Small intestine (tissue), 7 donors: ENCODE data around the gene PLCB3. TPM values are rescaled to one million over a fixed set of nuclear protein-coding genes. Genes with fewer than 3 reads are reported as not detected.

ENCODE experiments used
- DNase-seq, 2 donors: peaks; one replicate each; pipeline versions ENCODE4 v3.0.0 to v3.0.0-alpha.2; 2013
- FAIRE-seq: peaks from 2 replicates; lab custom pipeline; 2012; peaks lifted over from hg19 to GRCh38; lab: Jason Lieb, UNC
- H3K27ac ChIP-seq, 3 donors: one replicate each; pipeline ENCODE4 v1.5.1; 2013; ENCODE audit warnings: low read length in 2 of 3, mild to moderate bottlenecking in 2 of 3, control low read depth in 1 of 3, inconsistent platforms in 1 of 3, low read depth in 1 of 3, moderate library complexity in 1 of 3
- H3K27me3 ChIP-seq, 3 donors: one replicate each; pipeline ENCODE4 v1.6.1; 2013; ENCODE audit warnings: low read length in 3 of 3, inconsistent platforms in 1 of 3; ENCODE audit not compliant: control insufficient read depth in 3 of 3, insufficient read depth in 3 of 3
- H3K36me3 ChIP-seq, 3 donors: one replicate each; pipeline ENCODE4 v1.6.1; 2013; ENCODE audit warnings: low read length in 3 of 3, inconsistent platforms in 1 of 3, low read depth in 1 of 3, mild to moderate bottlenecking in 1 of 3, moderate library complexity in 1 of 3; ENCODE audit not compliant: control insufficient read depth in 3 of 3, insufficient read depth in 2 of 3
- H3K4me1 ChIP-seq, 3 donors: one replicate each; pipeline ENCODE4 v1.6.1; 2013; ENCODE audit warnings: low read length in 2 of 3, inconsistent platforms in 1 of 3, low read depth in 1 of 3, mild to moderate bottlenecking in 1 of 3, moderate library complexity in 1 of 3; ENCODE audit not compliant: control insufficient read depth in 3 of 3, insufficient read depth in 2 of 3
- H3K4me3 ChIP-seq, 3 donors: one replicate each; pipeline ENCODE4 v1.5.1; 2013; ENCODE audit warnings: low read length in 3 of 3, control low read depth in 1 of 3, inconsistent platforms in 1 of 3, low read depth in 1 of 3, mild to moderate bottlenecking in 1 of 3, moderate library complexity in 1 of 3
- H3K9me3 ChIP-seq, 2 donors: one replicate each; pipeline ENCODE4 v1.6.1; 2013; ENCODE audit warnings: low read depth in 1 of 2, low read length in 1 of 2; ENCODE audit not compliant: control insufficient read depth in 2 of 2, insufficient read depth in 1 of 2
- WGBS, 3 donors: extraction: QIAGEN DNeasy Blood & Tissue Kit; methylation state at CpG; one replicate each; pipeline ENCODE4 v1.1.7; 2013; 5-methylcytosine and 5-hydroxymethylcytosine counted together
- polyA plus RNA-seq, 4 donors: library from polyadenylated mRNA; stranded (reverse) in 3 of 4; unstranded in 1 of 4; fragments of 200-250 nt in 3 of 4; fragments of 120-200 nt in 1 of 4; gene quantifications; one replicate each; pipeline versions ENCODE4 v1.2.1 to v1.2.3, GENCODE V29; 2013
- donor health status: healthy with polysubstance abuse.
- donor health status: control.
- donor health status: control.
- donor health status: Bipolar disorder and iron deficiency.
- donor health status: healthy.

PLCB3 gene
- polyA plus RNA-seq, 4 donors, result 108 to 191 (median 125) TPM

DNA sequence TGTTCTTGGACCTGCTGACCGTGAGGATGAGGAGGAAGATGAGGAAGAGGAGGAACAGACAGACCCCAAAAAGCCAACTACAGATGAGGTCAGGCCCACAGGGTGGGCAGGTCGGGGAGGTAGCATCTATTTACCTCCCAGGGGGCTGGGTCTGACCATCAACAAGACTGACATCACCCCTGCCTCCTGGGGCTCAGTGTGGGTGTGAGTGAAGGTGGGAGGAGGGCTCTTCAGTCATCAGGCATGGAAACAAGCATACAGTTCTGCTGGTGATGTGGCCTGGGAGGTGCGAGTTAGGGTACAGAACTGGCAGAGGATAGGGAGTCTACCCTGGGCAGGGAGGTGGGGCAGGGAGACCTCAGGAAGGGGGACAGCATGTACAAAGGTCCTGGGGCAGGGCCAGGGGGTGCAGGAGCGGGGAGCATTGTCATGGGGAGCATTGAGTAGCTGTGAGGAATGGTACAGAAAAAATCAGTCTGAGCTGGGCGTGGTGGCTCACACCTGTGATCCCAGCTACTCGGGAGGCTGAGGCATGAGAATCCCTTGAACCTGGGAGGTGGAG lies 8.9 kb downstream of the PLCB3 start:
- WGBS, 3 donors, result 85 to 89% (median 86%) methylated on average over 6 of the region's 6 CpGs
- no peak for FAIRE-seq
- peaks cover 30 to 97% (median 66%) of the 10 kb centered on the region in 3 donors for H3K36me3 ChIP-seq

DNA sequence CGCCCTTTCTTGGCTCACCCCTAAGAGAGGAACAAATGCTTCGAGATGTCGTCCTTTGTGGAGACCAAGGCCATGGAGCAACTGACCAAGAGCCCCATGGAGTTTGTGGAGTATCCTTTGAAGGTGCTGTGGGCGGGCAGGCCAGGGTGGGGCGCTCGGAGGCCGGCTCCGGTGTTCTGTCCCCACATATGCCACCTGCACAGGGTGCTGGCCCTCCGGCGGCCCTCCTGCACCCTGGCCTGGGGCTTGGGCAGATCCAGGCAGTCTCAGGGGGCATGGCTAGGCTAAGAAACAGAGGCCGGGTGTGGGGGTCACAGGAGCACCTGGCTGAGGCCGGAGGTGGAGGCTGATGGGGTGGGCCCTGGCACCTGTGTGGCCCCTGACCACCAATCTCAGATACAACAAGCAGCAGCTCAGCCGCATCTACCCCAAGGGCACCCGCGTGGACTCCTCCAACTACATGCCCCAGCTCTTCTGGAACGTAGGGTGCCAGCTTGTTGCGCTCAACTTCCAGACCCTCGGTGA lies 10.3 kb downstream of the PLCB3 start:
- Histone ChIP-seq H3K4me3 (no peak overlapping the region), H3K27me3 (no peaks in the 10 kb centered on the region), H3K9me3 (no peaks in the 10 kb centered on the region), H3K27ac (no peak overlapping the region), H3K36me3 (peaks cover 29 to 97% (median 68%) of the 10 kb centered on the region in 3 donors), H3K4me1 (no peaks in the 10 kb centered on the region)
- FAIRE-seq (no peak), DNase-seq (no peak)
- WGBS, 3 donors, result 89 to 94% (median 92%) methylated on average over 17 to 18 of the region's 18 CpGs

More for the DNA sequence above, 8.9 kb downstream of the PLCB3 start:
- H3K9me3 ChIP-seq, result no peaks in the 10 kb centered on the region
- H3K27ac ChIP-seq, result no peak overlapping the region
- no peak overlapping the region for H3K4me3 ChIP-seq
- no peaks in the 10 kb centered on the region for H3K4me1 ChIP-seq
- DNase-seq, result no peak
- no peaks in the 10 kb centered on the region for H3K27me3 ChIP-seq

GRCh38 chr11:64262271-64263002 lies 11.1 kb downstream of the PLCB3 start:
- WGBS, 3 donors, result 90 to 93% (median 92%) methylated on average over 42 of the region's 42 CpGs
- FAIRE-seq, result no peak
- no peaks in the 10 kb centered on the region for H3K9me3 ChIP-seq
- H3K36me3 ChIP-seq, result peaks cover 29 to 98% (median 64%) of the 10 kb centered on the region in 3 donors
- no peak overlapping the region for H3K4me3 ChIP-seq
- no peak overlapping the region for H3K27ac ChIP-seq
- H3K27me3 ChIP-seq, result no peaks in the 10 kb centered on the region
- H3K4me1 ChIP-seq, result no peaks in the 10 kb centered on the region
- no peak for DNase-seq

- no peak overlapping the region for H3K27ac ChIP-seq
- FAIRE-seq (no peak), DNase-seq (no peak)
- no peaks in the 10 kb centered on the region for H3K27me3 ChIP-seq
- H3K4me1 ChIP-seq, result peaks cover 0 to 7% (median 2%) of the 10 kb centered on the region in 3 donors
- no peak overlapping the region for H3K4me3 ChIP-seq
- H3K36me3 ChIP-seq, result peaks cover 29 to 98% (median 59%) of the 10 kb centered on the region in 3 donors
- WGBS, 3 donors, result 84 to 86% (median 86%) methylated on average over 29 of the region's 29 CpGs
- no peaks in the 10 kb centered on the region for H3K9me3 ChIP-seq
These were observed 12.0 kb downstream of the PLCB3 start for GRCh38 chr11:64263021-64263946.

DNA sequence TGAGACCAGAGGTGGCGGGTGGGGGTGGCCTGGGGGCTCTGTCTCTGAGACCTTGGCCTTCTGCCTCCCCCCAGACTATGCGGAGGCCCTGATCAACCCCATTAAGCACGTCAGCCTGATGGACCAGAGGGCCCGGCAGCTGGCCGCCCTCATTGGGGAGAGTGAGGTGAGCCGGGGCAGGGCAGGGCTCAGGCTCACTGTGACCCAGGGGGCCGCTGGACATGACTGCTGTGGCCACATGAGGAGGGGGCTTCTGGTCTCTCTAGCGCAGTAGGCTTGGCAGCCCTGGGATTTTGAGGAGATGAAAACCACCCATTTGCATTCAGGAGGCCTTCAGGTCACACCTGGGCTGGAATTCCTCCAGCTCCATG lies 12.6 kb downstream of the PLCB3 start:
- no peaks in the 10 kb centered on the region for H3K27me3 ChIP-seq
- 88 to 91% (median 89%) methylated on average over 7 to 8 of the region's 8 CpGs for WGBS, 3 donors
- H3K9me3 ChIP-seq, result no peaks in the 10 kb centered on the region
- DNase-seq (no peak), FAIRE-seq (no peak)
- no peak overlapping the region for H3K27ac ChIP-seq
- H3K36me3 ChIP-seq, result peaks cover 27 to 98% (median 55%) of the 10 kb centered on the region in 3 donors
- H3K4me1 ChIP-seq, result peaks cover 0 to 13% (median 2%) of the 10 kb centered on the region in 3 donors
- H3K4me3 ChIP-seq, result no peak overlapping the region

- FAIRE-seq (no peak), DNase-seq (no peak)
- WGBS, 3 donors, result 79 to 89% (median 87%) methylated on average over 10 of the region's 10 CpGs
- no peaks in the 10 kb centered on the region for H3K9me3 ChIP-seq
- H3K4me1 ChIP-seq, result peaks cover 0 to 16% (median 2%) of the 10 kb centered on the region in 3 donors
- no peaks in the 10 kb centered on the region for H3K27me3 ChIP-seq
- H3K4me3 ChIP-seq, result no peak overlapping the region
- no peak overlapping the region for H3K27ac ChIP-seq
- peaks cover 26 to 97% (median 50%) of the 10 kb centered on the region in 3 donors for H3K36me3 ChIP-seq
These were observed 13.1 kb downstream of the PLCB3 start for GRCh38 chr11:64264371-64264852.

DNA sequence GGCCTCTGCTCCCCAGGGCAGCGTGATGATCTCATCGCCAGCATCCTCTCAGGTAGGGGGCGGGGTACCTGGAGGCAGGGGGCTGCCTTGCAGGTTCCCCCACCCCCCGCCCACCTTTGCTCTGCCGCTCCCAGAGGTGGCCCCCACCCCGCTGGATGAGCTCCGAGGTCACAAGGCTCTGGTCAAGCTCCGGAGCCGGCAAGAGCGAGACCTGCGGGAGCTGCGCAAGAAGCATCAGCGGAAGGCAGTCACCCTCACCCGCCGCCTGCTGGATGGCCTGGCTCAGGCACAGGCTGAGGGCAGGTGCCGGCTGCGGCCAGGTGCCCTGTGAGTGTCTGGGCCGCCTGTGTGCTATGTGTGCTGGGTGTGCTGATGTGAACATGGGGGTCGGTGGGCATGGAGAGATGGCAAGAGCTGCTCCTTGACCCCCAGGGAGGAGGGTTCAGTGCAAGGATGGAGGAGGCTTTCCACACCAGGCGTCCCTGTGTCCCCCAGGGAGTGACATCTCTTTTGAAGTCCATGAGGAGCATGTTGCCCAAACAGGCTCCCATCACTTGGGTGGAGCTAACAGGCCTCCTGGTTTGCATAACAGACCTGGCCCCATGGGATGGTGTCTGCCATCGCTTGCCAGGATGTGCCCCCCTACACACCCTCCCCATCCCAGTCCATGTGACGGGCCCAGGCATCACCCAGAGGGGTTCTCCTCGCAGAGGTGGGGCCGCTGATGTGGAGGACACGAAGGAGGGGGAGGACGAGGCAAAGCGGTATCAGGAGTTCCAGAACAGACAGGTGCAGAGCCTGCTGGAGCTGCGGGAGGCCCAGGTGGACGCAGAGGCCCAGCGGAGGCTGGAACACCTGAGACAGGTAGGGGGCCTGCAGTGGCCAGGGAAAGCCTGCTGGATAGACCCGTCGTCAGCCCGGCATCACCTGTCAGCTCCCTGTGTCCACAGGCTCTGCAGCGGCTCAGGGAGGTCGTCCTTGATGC lies 14.1 kb downstream of the PLCB3 start:
- H3K9me3 ChIP-seq, result no peaks in the 10 kb centered on the region
- H3K27ac ChIP-seq, result no peak overlapping the region
- no peaks in the 10 kb centered on the region for H3K27me3 ChIP-seq
- DNase-seq (no peak), FAIRE-seq (no peak)
- 86 to 90% (median 88%) methylated on average over 34 to 35 of the region's 35 CpGs for WGBS, 3 donors
- H3K36me3 ChIP-seq, result peaks cover 26 to 86% (median 41%) of the 10 kb centered on the region in 3 donors
- H3K4me1 ChIP-seq, result peaks cover 0 to 16% (median 2%) of the 10 kb centered on the region in 3 donors
- H3K4me3 ChIP-seq, result no peak overlapping the region
